SU-DHL-6 (cell line): Measurements from ENCODE around the gene TRIM17.

Source experiments
- EZH2phosphoT487 ChIP-seq: fragments of 200-600 bp; sonication (generic), shearing (Covaris generic); conservative IDR thresholded peaks from 2 replicates; pipeline ENCODE4 v1.6.1; 2018; ENCODE audit warnings: mild to moderate bottlenecking, antibody characterized with exemption, low read length, moderate library complexity, mixed read lengths
- TF ChIP-seq, protein P1 (sequence below): fragments of 200-600 bp; sonication (generic); IDR thresholded peaks from one replicate; pipeline ENCODE4 v1.5.1; 2017; ENCODE audit warnings: antibody characterized with exemption, mild to moderate bottlenecking, low read length, moderate library complexity; ENCODE audit not compliant: insufficient read depth, poor library complexity, severe bottlenecking

DNA sequence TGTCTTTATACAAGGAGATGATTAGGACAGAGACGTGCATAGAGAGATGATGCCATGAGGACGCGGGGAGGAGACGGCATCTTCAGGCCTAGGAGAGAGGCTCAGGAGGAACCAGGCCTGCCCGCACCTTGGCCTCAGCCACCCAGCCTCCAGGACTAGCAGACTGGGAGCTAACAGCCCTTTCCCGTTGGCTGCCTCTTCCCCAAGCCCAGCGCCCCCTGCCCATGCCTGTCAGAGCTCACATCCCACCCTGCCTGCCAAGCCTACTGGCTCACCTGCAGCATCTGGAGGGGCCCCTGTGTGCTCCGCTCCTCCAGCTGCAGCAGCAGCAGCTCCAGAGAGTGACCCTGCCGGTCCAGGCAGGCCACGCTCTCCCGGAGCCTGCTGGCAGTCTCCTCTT lies 6.0 kb downstream of the TRIM17 start:
- TF ChIP-seq, protein P1, sequence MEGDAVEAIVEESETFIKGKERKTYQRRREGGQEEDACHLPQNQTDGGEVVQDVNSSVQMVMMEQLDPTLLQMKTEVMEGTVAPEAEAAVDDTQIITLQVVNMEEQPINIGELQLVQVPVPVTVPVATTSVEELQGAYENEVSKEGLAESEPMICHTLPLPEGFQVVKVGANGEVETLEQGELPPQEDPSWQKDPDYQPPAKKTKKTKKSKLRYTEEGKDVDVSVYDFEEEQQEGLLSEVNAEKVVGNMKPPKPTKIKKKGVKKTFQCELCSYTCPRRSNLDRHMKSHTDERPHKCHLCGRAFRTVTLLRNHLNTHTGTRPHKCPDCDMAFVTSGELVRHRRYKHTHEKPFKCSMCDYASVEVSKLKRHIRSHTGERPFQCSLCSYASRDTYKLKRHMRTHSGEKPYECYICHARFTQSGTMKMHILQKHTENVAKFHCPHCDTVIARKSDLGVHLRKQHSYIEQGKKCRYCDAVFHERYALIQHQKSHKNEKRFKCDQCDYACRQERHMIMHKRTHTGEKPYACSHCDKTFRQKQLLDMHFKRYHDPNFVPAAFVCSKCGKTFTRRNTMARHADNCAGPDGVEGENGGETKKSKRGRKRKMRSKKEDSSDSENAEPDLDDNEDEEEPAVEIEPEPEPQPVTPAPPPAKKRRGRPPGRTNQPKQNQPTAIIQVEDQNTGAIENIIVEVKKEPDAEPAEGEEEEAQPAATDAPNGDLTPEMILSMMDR = no peak
- no peak for TF ChIP-seq EZH2phosphoT487
